Parathyroid adenoma (tissue), 2 donors: ENCODE results near the gene ELOVL5.
"Not testable (repeated sequence)": the region's sequence is repeated elsewhere in the genome, so short reads cannot be mapped to it uniquely, and the experiment has no call there.

ENCODE experiments used
- H2AFZ ChIP-seq: fragments of 300-600 bp; sonication (generic); one replicate; pipeline ENCODE4 v1.7.0; 2017; ENCODE audit warnings: antibody characterized with exemption, mild to moderate bottlenecking
- H3K27ac ChIP-seq: fragments of 300-600 bp; sonication (generic); one replicate; pipeline ENCODE4 v1.7.0; 2017
- H3K27me3 ChIP-seq: fragments of 300-600 bp; sonication (generic); one replicate; pipeline ENCODE4 v1.7.0; 2017; ENCODE audit warnings: low read length; ENCODE audit not compliant: control insufficient read depth, insufficient read depth
- H3K36me3 ChIP-seq: fragments of 300-600 bp; sonication (generic); one replicate; pipeline ENCODE4 v1.7.0; 2017; ENCODE audit warnings: low read length; ENCODE audit not compliant: control insufficient read depth, insufficient read depth
- H3K4me1 ChIP-seq: fragments of 300-600 bp; sonication (generic); one replicate; pipeline ENCODE4 v1.7.0; 2017; ENCODE audit warnings: control low read depth
- H3K4me2 ChIP-seq: fragments of 300-600 bp; sonication (generic); one replicate; pipeline ENCODE4 v1.7.0; 2017; ENCODE audit warnings: low read length
- H3K4me3 ChIP-seq: fragments of 300-600 bp; sonication (generic); one replicate; pipeline ENCODE4 v1.7.0; 2017; ENCODE audit warnings: low read depth, low read length
- H3K79me2 ChIP-seq: fragments of 300-600 bp; sonication (generic); one replicate; pipeline ENCODE4 v1.7.0; 2017; ENCODE audit warnings: control low read depth
- H3K9ac ChIP-seq: fragments of 300-600 bp; sonication (generic); one replicate; pipeline ENCODE4 v1.7.0; 2017; ENCODE audit warnings: mild to moderate bottlenecking
- H3K9me3 ChIP-seq: fragments of 300-600 bp; sonication (generic); one replicate; pipeline ENCODE4 v1.7.0; 2017; ENCODE audit warnings: low read length; ENCODE audit not compliant: control insufficient read depth
- CTCF ChIP-seq: fragments of 300-600 bp; sonication (generic); IDR thresholded peaks from one replicate; pipeline ENCODE4 v1.7.0; 2017; ENCODE audit warnings: antibody characterized with exemption, mild to moderate bottlenecking
- donor health status: primary hyperparathyroidism.

The ELOVL5 gene

GRCh38 chr6:53391170-53391569 lies 42.4 kb upstream of the ELOVL5 start:
- no peaks in the 10 kb centered on the region for H3K79me2 ChIP-seq
- H3K27ac ChIP-seq, result no peak overlapping the region
- H2AFZ ChIP-seq, result no peak overlapping the region
- no peaks in the 10 kb centered on the region for H3K36me3 ChIP-seq
- no peaks in the 10 kb centered on the region for H3K27me3 ChIP-seq
- H3K9ac ChIP-seq, result no peak overlapping the region
- no peaks in the 10 kb centered on the region for H3K9me3 ChIP-seq
- no peak overlapping the region for H3K4me3 ChIP-seq
- H3K4me2 ChIP-seq, result no peak overlapping the region
- H3K4me1 ChIP-seq, result no peaks in the 10 kb centered on the region
- no peak for TF ChIP-seq CTCF

- no peaks in the 10 kb centered on the region for H3K27me3 ChIP-seq
- no peaks in the 10 kb centered on the region for H3K9me3 ChIP-seq
- H3K79me2 ChIP-seq, result no peaks in the 10 kb centered on the region
- H3K4me1 ChIP-seq, result no peaks in the 10 kb centered on the region
- no peaks in the 10 kb centered on the region for H3K36me3 ChIP-seq
- no peak overlapping the region for H3K4me3 ChIP-seq
- no peak overlapping the region for H3K9ac ChIP-seq
- no peak overlapping the region for H2AFZ ChIP-seq
- TF ChIP-seq CTCF, result no peak
- H3K4me2 ChIP-seq, result no peak overlapping the region
- no peak overlapping the region for H3K27ac ChIP-seq
Observed at GRCh38 chr6:53390010-53390409, 41.3 kb upstream of the ELOVL5 start.

DNA sequence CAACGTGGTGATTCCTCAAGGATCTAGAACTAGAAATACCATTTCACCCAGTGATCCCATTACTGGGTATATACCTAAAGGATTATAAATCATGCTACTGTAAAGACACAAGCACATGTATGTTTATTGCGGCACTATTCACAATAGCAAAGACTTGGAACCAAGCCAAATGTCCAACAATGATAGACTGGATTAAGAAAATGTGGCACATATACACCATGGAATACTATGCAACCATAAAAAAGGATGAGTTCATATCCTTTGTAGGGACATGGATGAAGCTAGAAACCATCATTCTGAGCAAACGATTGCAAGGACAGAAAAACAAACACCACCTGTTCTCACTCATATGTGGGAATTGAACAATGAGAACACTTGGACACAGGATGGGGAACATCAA lies 39.9 kb upstream of the ELOVL5 start:
- H3K27ac ChIP-seq, H3K79me2 ChIP-seq, H3K9me3 ChIP-seq, H3K36me3 ChIP-seq, H3K4me2 ChIP-seq, H3K4me3 ChIP-seq, H2AFZ ChIP-seq, H3K4me1 ChIP-seq, H3K9ac ChIP-seq, H3K27me3 ChIP-seq: not testable (repeated sequence)

- Histone ChIP-seq H3K27me3 (no peaks in the 10 kb centered on the region), H3K79me2 (no peaks in the 10 kb centered on the region), H3K9ac (no peak overlapping the region), H3K9me3 (no peaks in the 10 kb centered on the region), H3K4me3 (no peak overlapping the region), H3K4me1 (no peaks in the 10 kb centered on the region), H3K4me2 (no peak overlapping the region), H2AFZ (no peak overlapping the region), H3K36me3 (no peaks in the 10 kb centered on the region), H3K27ac (no peak overlapping the region)
- no peak for TF ChIP-seq CTCF
Observed at GRCh38 chr6:53382421-53382820, 33.7 kb upstream of the ELOVL5 start.

GRCh38 chr6:53378208-53378607 lies 29.5 kb upstream of the ELOVL5 start:
- Histone ChIP-seq H3K9me3 (no peaks in the 10 kb centered on the region), H3K9ac (no peak overlapping the region), H3K4me3 (no peak overlapping the region), H3K27me3 (no peaks in the 10 kb centered on the region), H3K79me2 (no peaks in the 10 kb centered on the region), H2AFZ (no peak overlapping the region), H3K4me1 (no peaks in the 10 kb centered on the region), H3K27ac (no peak overlapping the region), H3K4me2 (no peak overlapping the region), H3K36me3 (no peaks in the 10 kb centered on the region)
- TF ChIP-seq CTCF, result no peak
